ENCODE data around the gene MAPKAP1.

DNA sequence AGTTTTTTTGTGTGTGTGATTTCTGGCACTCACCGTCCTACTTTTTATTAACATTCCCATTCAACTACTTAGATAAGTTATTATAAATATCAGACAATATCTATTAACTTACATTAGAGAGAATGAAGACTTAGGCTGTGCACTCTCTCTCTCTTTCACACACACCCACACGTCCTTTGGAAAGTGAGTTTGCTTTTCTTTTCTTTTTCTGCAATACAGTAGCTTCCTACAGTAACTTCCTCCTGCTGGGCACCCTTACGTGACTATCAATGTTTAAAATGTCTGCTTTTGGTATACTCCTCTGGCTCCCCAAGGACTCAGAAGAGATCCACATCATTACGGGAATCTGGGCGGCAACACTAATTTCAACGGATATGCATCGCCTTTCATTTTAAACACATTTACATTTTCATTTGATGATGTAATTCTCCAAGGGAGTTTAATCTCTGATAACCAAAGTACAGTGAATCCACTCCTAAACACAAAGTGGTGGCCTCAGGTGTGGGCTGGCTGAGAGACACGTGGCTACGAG is 179.5 kb downstream of the MAPKAP1 start:
- TF ChIP-seq, protein P1, sequence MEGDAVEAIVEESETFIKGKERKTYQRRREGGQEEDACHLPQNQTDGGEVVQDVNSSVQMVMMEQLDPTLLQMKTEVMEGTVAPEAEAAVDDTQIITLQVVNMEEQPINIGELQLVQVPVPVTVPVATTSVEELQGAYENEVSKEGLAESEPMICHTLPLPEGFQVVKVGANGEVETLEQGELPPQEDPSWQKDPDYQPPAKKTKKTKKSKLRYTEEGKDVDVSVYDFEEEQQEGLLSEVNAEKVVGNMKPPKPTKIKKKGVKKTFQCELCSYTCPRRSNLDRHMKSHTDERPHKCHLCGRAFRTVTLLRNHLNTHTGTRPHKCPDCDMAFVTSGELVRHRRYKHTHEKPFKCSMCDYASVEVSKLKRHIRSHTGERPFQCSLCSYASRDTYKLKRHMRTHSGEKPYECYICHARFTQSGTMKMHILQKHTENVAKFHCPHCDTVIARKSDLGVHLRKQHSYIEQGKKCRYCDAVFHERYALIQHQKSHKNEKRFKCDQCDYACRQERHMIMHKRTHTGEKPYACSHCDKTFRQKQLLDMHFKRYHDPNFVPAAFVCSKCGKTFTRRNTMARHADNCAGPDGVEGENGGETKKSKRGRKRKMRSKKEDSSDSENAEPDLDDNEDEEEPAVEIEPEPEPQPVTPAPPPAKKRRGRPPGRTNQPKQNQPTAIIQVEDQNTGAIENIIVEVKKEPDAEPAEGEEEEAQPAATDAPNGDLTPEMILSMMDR (IDR thresholded peaks at IDR 0.05; ENCODE audit: low read depth, low read length): no peak
- no peak for TF ChIP-seq POLR2A (IDR thresholded peaks at IDR 0.05; ENCODE audit: extremely low read depth, insufficient read length)

All from NB4 (cell line).